Measurements from ENCODE around the gene NDP.

Gene NDP

DNA sequence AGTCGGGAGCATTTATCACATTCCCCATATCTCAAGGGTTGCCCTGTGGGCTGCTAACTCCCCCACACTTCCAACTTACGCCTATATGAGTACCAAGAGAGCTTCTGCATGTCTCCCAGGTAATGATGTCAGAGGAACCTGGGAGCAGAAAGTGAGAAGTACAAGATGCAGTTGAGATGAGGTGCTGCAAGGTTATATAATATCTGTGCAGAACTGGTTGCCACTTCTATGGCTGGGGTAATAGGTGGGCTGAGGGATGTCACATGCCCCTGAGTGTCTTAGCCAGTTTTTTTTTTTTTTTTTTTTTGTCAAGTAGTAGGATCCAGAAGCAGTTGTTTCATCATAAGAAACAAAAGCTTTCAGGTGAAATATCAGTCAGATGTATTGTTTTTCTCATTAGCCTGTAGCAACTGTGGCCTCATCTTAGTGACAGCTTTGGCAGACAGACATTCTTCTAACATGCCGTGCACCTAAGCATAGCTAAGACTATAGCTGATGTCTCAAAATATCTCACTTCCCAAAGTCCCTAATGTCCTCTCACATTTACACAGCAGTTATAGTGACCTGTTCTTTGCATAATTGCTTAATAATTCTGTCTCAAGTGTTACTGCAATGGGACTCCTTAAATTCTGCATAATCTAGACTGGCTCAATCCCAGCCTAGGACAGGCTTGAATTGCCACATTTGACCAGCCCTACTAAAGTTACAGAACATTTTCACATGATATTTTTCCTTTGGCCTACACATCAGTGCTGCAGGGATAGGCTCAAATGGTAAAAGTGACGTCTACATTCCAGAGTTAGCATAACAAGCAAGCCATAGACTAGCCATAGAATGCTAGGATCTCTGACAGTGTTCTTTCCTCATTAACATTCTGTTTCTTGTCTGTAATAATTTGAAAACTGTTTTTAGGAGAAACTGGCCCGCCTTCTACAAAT lies 73.0 kb downstream of the NDP start:
- Histone ChIP-seq H3K27ac (no peak overlapping the region), H3K4me3 (no peak overlapping the region)

Data from skin epidermis (tissue), 12 donors.